Mesenchymal stem cell (in vitro differentiated cells and primary cell): ENCODE measurements around the gene CRPPA.
"Not testable (repeated sequence)": the region's sequence is repeated elsewhere in the genome, so short reads cannot be mapped to it uniquely, and the experiment has no call there.

Experiments
- DNase-seq: peaks from one replicate; pipeline ENCODE4 v3.0.0-alpha.2; 2013
- H2AFZ ChIP-seq: one replicate; pipeline ENCODE4 v1.6.1; 2013; ENCODE audit warnings: low read depth, mild to moderate bottlenecking, control low read depth, inconsistent platforms, low read length, moderate library complexity
- H2AK5ac ChIP-seq: 2 replicates; pipeline ENCODE4 v1.6.1; 2013; ENCODE audit warnings: low read length, moderate library complexity, mild to moderate bottlenecking, inconsistent platforms; ENCODE audit not compliant: severe bottlenecking
- H2BK120ac ChIP-seq: one replicate; pipeline ENCODE4 v1.6.1; 2013; ENCODE audit warnings: low read depth, mild to moderate bottlenecking, inconsistent platforms, low read length, moderate library complexity
- H2BK12ac ChIP-seq, 2 experiments: one replicate each; pipeline ENCODE4 v1.6.1; 2013; ENCODE audit warnings: inconsistent platforms in 2 of 2, low read length in 2 of 2, mild to moderate bottlenecking in 2 of 2, moderate library complexity in 2 of 2, control low read depth in 1 of 2
- H2BK15ac ChIP-seq: one replicate; pipeline ENCODE4 v1.6.1; 2013; ENCODE audit warnings: mild to moderate bottlenecking, low read depth, inconsistent platforms; ENCODE audit not compliant: poor library complexity, severe bottlenecking
- H2BK5ac ChIP-seq: 2 replicates; pipeline ENCODE4 v1.6.1; 2013; ENCODE audit warnings: low read depth, mild to moderate bottlenecking, low read length, control low read depth, inconsistent platforms; ENCODE audit not compliant: poor library complexity, severe bottlenecking
- H3K14ac ChIP-seq, 2 experiments: one replicate each; pipeline ENCODE4 v1.6.1; 2013; ENCODE audit warnings: inconsistent platforms in 2 of 2, low read length in 2 of 2, control low read depth in 1 of 2, mild to moderate bottlenecking in 1 of 2, moderate library complexity in 1 of 2
- H3K18ac ChIP-seq, 2 experiments: one replicate each; pipeline ENCODE4 v1.6.1; 2013; ENCODE audit warnings: inconsistent platforms in 2 of 2, low read length in 2 of 2, control low read depth in 1 of 2, low read depth in 1 of 2, mild to moderate bottlenecking in 1 of 2
- H3K23ac ChIP-seq, 2 experiments: one replicate each; pipeline ENCODE4 v1.6.1; 2013; ENCODE audit warnings: inconsistent platforms in 2 of 2, low read length in 2 of 2, mild to moderate bottlenecking in 2 of 2, moderate library complexity in 2 of 2, control low read depth in 1 of 2
- H3K27ac ChIP-seq: 2 replicates; pipeline ENCODE4 v1.5.1; 2013; ENCODE audit warnings: mild to moderate bottlenecking, moderate library complexity, low read length, control low read depth, inconsistent platforms; ENCODE audit not compliant: poor library complexity, severe bottlenecking
- H3K27me3 ChIP-seq, 2 experiments: 2 replicates each; pipeline versions ENCODE4 v1.6.1 to v1.7.0; 2013; ENCODE audit warnings: low read length in 2 of 2, mild to moderate bottlenecking in 2 of 2, moderate library complexity in 2 of 2, control low read depth in 1 of 2, inconsistent platforms in 1 of 2; ENCODE audit not compliant: control insufficient read depth in 1 of 2, insufficient read depth in 1 of 2
- H3K36me3 ChIP-seq, 2 experiments: 2 replicates each; pipeline versions ENCODE4 v1.6.1 to v1.7.0; 2013; ENCODE audit warnings: low read length in 2 of 2, control low read depth in 1 of 2, inconsistent platforms in 1 of 2, low read depth in 1 of 2, mild to moderate bottlenecking in 1 of 2; ENCODE audit not compliant: insufficient read depth in 2 of 2, control insufficient read depth in 1 of 2
- H3K4ac ChIP-seq, 2 experiments: one replicate each; pipeline ENCODE4 v1.6.1; 2013; ENCODE audit warnings: inconsistent platforms in 2 of 2, low read length in 2 of 2, mild to moderate bottlenecking in 2 of 2, moderate library complexity in 2 of 2, control low read depth in 1 of 2, low read depth in 1 of 2
- H3K4me1 ChIP-seq: 2 replicates; pipeline ENCODE4 v1.6.1; 2013; ENCODE audit warnings: low read depth, low read length, control low read depth; ENCODE audit not compliant: control insufficient read depth, insufficient read depth
- H3K4me2 ChIP-seq: 2 replicates; pipeline ENCODE4 v1.6.1; 2013; ENCODE audit warnings: low read length, mild to moderate bottlenecking, inconsistent platforms; ENCODE audit not compliant: poor library complexity, severe bottlenecking
- H3K4me3 ChIP-seq, 2 experiments: 2 replicates each; pipeline versions ENCODE4 v1.5.1 to v1.7.0; 2013; ENCODE audit warnings: low read length in 2 of 2, mild to moderate bottlenecking in 2 of 2, control low read depth in 1 of 2, low read depth in 1 of 2; ENCODE audit not compliant: insufficient read depth in 1 of 2
- H3K79me1 ChIP-seq: replicated peaks from 2 replicates; pipeline ENCODE4 v1.6.1; 2013; ENCODE audit warnings: mild to moderate bottlenecking, control low read depth, low read length, inconsistent platforms; ENCODE audit not compliant: poor library complexity, severe bottlenecking
- H3K9ac ChIP-seq: 2 replicates; pipeline ENCODE4 v1.7.0; 2013; ENCODE audit warnings: mild to moderate bottlenecking, low read length, moderate library complexity
- H3K9me3 ChIP-seq: 2 replicates; pipeline ENCODE4 v1.7.0; 2013; ENCODE audit warnings: mild to moderate bottlenecking, low read length; ENCODE audit not compliant: control insufficient read depth
- H4K8ac ChIP-seq: one replicate; pipeline ENCODE4 v1.6.1; 2013; ENCODE audit warnings: inconsistent platforms, mild to moderate bottlenecking, low read length, moderate library complexity
- H4K91ac ChIP-seq: one replicate; pipeline ENCODE4 v1.6.1; 2013; ENCODE audit warnings: mild to moderate bottlenecking, low read length, inconsistent platforms
- WGBS: methylation state at CpG from one replicate; pipeline ENCODE4 v1.1.7; 2013; ENCODE audit warnings: mixed read lengths; 5-methylcytosine and 5-hydroxymethylcytosine counted together

CRPPA gene

DNA sequence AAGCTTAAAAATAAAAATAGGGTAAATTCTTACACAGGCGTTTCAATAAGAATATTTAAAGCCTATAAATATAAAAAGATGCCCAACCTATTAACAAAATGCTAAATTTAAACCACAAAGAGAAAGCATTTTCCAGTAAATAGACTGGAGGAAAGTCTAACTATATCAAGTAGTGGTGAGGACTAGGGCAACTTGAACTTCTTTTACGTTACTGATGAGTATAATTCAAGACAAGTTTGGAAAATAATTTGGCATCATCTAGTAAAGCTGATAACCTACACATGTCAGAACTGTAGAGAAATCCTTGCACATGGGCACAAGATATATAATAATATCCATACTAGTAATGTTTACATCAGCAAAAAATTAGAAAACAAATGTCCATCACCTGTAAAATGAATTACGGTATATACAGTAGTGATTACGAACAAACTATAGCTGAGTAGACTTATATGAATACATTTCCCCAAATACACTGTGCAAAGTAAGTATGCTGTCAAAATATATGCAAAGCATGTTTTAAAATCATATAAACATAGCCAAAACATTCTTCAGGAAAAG is 27.4 kb downstream of the CRPPA start:
- no peak overlapping the region for H3K4me3 ChIP-seq
- H3K27me3 ChIP-seq = no peaks in the 10 kb centered on the region
- no peak overlapping the region for H2BK120ac ChIP-seq
- H4K8ac ChIP-seq = no peak overlapping the region
- no peaks in the 10 kb centered on the region for H3K79me1 ChIP-seq
- H4K91ac ChIP-seq = no peak overlapping the region
- no peak overlapping the region for H2AFZ ChIP-seq
- H3K4me1 ChIP-seq = no peaks in the 10 kb centered on the region
- no peak overlapping the region for H3K4ac ChIP-seq
- H3K18ac ChIP-seq = no peak overlapping the region
- H2BK12ac ChIP-seq = no peak overlapping the region
- H3K23ac ChIP-seq = no peak overlapping the region
- no peak overlapping the region for H3K14ac ChIP-seq
- no peak overlapping the region for H3K27ac ChIP-seq
- H3K9ac ChIP-seq = no peak overlapping the region
- no CpG with 5 or more reads among the region's 4 CpGs for WGBS
- no peak for DNase-seq
- peaks cover 0 to 7% of the 10 kb centered on the region in 2 experiments for H3K36me3 ChIP-seq
- H2AK5ac ChIP-seq = no peak overlapping the region
- peaks cover 33% of the 10 kb centered on the region for H3K9me3 ChIP-seq
- H2BK15ac ChIP-seq = no peak overlapping the region
- H3K4me2 ChIP-seq = no peak overlapping the region
- H2BK5ac ChIP-seq = no peak overlapping the region

DNA sequence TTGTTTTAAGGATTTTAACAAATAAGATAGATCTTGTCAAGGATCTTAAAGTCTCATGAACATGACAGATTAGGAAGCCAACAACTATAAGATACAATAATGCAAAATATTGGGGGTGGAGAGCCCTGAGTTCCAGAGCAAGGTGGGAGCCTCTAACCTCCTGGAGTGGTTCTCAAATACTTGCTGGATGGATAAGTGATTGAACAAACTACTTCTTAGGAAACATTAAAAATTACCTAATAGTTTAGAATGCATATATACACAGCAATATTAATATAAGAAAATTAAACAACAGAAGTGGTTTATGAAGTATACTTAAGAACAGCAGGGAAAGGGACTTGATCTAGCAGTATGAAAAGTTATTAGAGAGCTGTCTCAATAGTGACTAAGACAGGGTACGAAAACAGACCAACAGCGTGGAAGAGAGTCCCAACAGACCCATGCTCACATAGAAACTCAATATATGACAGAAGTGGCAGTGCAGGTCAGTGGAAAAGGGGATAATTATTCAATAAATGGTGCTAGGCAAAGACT is 28.3 kb downstream of the CRPPA start:
- H4K8ac ChIP-seq = no peak overlapping the region
- 92% methylated on average over 2 of the region's 2 CpGs for WGBS
- no peak overlapping the region for H3K4me2 ChIP-seq
- no peak overlapping the region for H3K4ac ChIP-seq
- H2AK5ac ChIP-seq = no peak overlapping the region
- no peak overlapping the region for H2BK15ac ChIP-seq
- no peak overlapping the region for H3K9ac ChIP-seq
- H2BK120ac ChIP-seq = no peak overlapping the region
- H4K91ac ChIP-seq = no peak overlapping the region
- no peak for DNase-seq
- no peak overlapping the region for H2BK5ac ChIP-seq
- H2AFZ ChIP-seq = no peak overlapping the region
- no peak overlapping the region for H3K4me3 ChIP-seq
- H3K4me1 ChIP-seq = no peaks in the 10 kb centered on the region
- H3K14ac ChIP-seq = no peak overlapping the region
- H3K27me3 ChIP-seq = no peaks in the 10 kb centered on the region
- H3K18ac ChIP-seq = no peak overlapping the region
- no peak overlapping the region for H3K23ac ChIP-seq
- no peaks in the 10 kb centered on the region for H3K79me1 ChIP-seq
- peaks cover 26% of the 10 kb centered on the region for H3K9me3 ChIP-seq
- H3K27ac ChIP-seq = no peak overlapping the region
- H2BK12ac ChIP-seq = no peak overlapping the region
- peaks cover 0 to 2% of the 10 kb centered on the region in 2 experiments for H3K36me3 ChIP-seq

DNA sequence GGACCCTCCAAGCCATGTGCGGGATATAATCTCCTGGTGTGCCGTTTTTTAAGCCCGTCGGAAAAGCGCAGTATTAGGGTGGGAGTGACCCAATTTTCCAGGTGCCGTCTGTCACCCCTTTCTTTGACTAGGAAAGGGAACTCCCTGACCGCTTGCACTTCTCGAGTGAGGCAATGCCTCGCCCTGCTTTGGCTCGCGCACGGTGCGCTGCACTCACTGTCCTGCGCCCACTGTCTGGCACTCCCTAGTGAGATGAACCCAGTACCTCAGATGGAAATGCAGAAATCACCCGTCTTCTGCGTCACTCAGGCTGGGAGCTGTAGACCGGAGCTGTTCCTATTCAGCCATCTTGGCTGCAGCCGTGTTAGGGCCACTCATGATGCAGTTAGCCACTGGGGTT is 37.6 kb downstream of the CRPPA start:
- H3K27me3 ChIP-seq, H3K23ac ChIP-seq, H2BK15ac ChIP-seq, H2BK120ac ChIP-seq, H4K91ac ChIP-seq, H3K27ac ChIP-seq, DNase-seq, H3K4me2 ChIP-seq, H2AFZ ChIP-seq, H3K4me1 ChIP-seq, H3K36me3 ChIP-seq, H3K9ac ChIP-seq, H2AK5ac ChIP-seq, H3K18ac ChIP-seq, H3K4ac ChIP-seq, H2BK12ac ChIP-seq, H4K8ac ChIP-seq, H2BK5ac ChIP-seq, H3K79me1 ChIP-seq, H3K4me3 ChIP-seq, H3K14ac ChIP-seq: not testable (repeated sequence)
- peaks cover 11% of the 10 kb centered on the region for H3K9me3 ChIP-seq
- 97% methylated on average over 18 of the region's 18 CpGs for WGBS

DNA sequence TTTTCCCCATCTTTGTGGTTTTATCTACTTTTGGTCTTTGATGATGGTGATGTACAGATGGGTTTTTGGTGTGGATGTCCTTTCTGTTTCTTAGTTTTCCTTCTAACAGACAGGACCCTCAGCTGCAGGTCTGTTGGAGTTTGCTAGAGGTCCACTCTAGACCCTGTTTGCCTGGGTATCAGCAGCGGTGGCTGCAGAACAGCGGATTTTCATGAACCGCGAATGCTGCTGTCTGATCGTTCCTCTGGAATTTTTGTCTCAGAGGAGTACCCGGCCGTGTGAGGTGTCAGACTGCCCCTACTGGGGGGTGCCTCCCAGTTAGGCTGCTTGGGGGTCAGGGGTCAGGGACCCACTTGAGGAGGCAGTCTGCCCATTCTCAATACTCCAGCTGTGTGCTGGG is 38.2 kb downstream of the CRPPA start:
- not testable (repeated sequence) for H3K18ac ChIP-seq, H3K4me2 ChIP-seq, H2AFZ ChIP-seq, H3K9ac ChIP-seq, H2AK5ac ChIP-seq, DNase-seq, H3K4ac ChIP-seq, H2BK15ac ChIP-seq, H3K23ac ChIP-seq, H2BK12ac ChIP-seq, H3K4me1 ChIP-seq, H4K8ac ChIP-seq, H3K27ac ChIP-seq, H3K79me1 ChIP-seq, H3K14ac ChIP-seq, H3K27me3 ChIP-seq, H4K91ac ChIP-seq, H2BK5ac ChIP-seq, H3K36me3 ChIP-seq, H3K4me3 ChIP-seq, H2BK120ac ChIP-seq
- H3K9me3 ChIP-seq = peaks cover 11% of the 10 kb centered on the region
- 96% methylated on average over 7 of the region's 7 CpGs for WGBS
